ENCODE results near the gene DTNB. TPM values are rescaled to one million over a fixed set of nuclear protein-coding genes. Genes with fewer than 3 reads are reported as not detected.

DTNB gene
- total and polyA plus RNA-seq, 2 donors (not counting 3 experiments of a cell fraction or from before 2014, with no cell fraction given): 11.5 to 17.0 TPM

- Histone ChIP-seq H3K36me3 (ENCODE audit: control insufficient read depth in 2 of 2, extremely low read depth in 1 of 2, insufficient read depth in 2 of 2, low read length in 2 of 2) (no peaks in the 10 kb centered on the region), H3K9me1 (replicated peaks; ENCODE audit: control insufficient read depth, extremely low read depth, insufficient read depth, low read length) (no peaks in the 10 kb centered on the region), H3K4me2 (ENCODE audit: insufficient read depth, low read length) (no peak overlapping the region), H3K9ac (replicated peaks; ENCODE audit: extremely low read depth, insufficient read depth, low read length) (no peak overlapping the region), H4K20me1 (replicated peaks; ENCODE audit: control insufficient read depth, extremely low read depth, insufficient read depth, low read length) (no peaks in the 10 kb centered on the region), H3K27ac (ENCODE audit: insufficient read depth, low read depth, low read length) (no peak overlapping the region), H2AFZ (ENCODE audit: low read depth, low read length) (no peak overlapping the region), H3K79me2 (ENCODE audit: control insufficient read depth, insufficient read depth, low read length) (no peaks in the 10 kb centered on the region), H3K4me1 (ENCODE audit: control insufficient read depth, extremely low read depth, insufficient read depth, low read length) (no peaks in the 10 kb centered on the region), H3K27me3 (ENCODE audit: control insufficient read depth in 2 of 2, insufficient read depth in 2 of 2, low read length in 2 of 2) (peaks cover 0 to 4% of the 10 kb centered on the region in 2 experiments), H3K4me3 (replicated peaks in 1 of 3; ENCODE audit: insufficient read depth in 1 of 3, low read depth in 1 of 3, low read length in 3 of 3) (no peak overlapping the region), H3K9me3 (replicated peaks; ENCODE audit: control insufficient read depth, insufficient read depth, low read length) (no peaks in the 10 kb centered on the region)
- no peak for DNase-seq (ENCODE audit: low read depth, low spot score)
- TF ChIP-seq MYC (IDR thresholded peaks at IDR 0.05; ENCODE audit: low read depth, low read length): no peak
- TF ChIP-seq POLR2A (IDR thresholded peaks at IDR 0.05; ENCODE audit: low read depth, low read length): no peak
- TF ChIP-seq FOS (IDR thresholded peaks at IDR 0.05; ENCODE audit: borderline replicate concordance, insufficient read depth, low read length): no peak
- TF ChIP-seq, protein P1, sequence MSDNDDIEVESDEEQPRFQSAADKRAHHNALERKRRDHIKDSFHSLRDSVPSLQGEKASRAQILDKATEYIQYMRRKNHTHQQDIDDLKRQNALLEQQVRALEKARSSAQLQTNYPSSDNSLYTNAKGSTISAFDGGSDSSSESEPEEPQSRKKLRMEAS (IDR thresholded peaks at IDR 0.05; ENCODE audit: insufficient read depth, insufficient read length): no peak
- TF ChIP-seq, protein P2, sequence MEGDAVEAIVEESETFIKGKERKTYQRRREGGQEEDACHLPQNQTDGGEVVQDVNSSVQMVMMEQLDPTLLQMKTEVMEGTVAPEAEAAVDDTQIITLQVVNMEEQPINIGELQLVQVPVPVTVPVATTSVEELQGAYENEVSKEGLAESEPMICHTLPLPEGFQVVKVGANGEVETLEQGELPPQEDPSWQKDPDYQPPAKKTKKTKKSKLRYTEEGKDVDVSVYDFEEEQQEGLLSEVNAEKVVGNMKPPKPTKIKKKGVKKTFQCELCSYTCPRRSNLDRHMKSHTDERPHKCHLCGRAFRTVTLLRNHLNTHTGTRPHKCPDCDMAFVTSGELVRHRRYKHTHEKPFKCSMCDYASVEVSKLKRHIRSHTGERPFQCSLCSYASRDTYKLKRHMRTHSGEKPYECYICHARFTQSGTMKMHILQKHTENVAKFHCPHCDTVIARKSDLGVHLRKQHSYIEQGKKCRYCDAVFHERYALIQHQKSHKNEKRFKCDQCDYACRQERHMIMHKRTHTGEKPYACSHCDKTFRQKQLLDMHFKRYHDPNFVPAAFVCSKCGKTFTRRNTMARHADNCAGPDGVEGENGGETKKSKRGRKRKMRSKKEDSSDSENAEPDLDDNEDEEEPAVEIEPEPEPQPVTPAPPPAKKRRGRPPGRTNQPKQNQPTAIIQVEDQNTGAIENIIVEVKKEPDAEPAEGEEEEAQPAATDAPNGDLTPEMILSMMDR (IDR thresholded peaks at IDR 0.05; ENCODE audit: extremely low read depth in 1 of 2, insufficient read depth in 1 of 2, low read depth in 1 of 2, low read length in 2 of 2): no peak
- no peak for TF ChIP-seq JUN (IDR thresholded peaks at IDR 0.05; ENCODE audit: borderline replicate concordance, insufficient read depth, insufficient read length, low read depth)
- no peak for TF ChIP-seq POLR2AphosphoS5 (IDR thresholded peaks at IDR 0.05; ENCODE audit: insufficient read depth, low read depth, low read length)
- TF ChIP-seq GATA2 (IDR thresholded peaks at IDR 0.05; ENCODE audit: insufficient read depth, insufficient read length, low read depth, low read length): no peak
- no peak for TF ChIP-seq EZH2 (IDR thresholded peaks at IDR 0.05; ENCODE audit: borderline replicate concordance, low read depth, low read length, severe bottlenecking)
- POLR2A ChIA-PET: no interaction called here
- intact Hi-C loops (cut with micrococcal nuclease) (no loop called here), dilution Hi-C loops (cut with MboI; ENCODE audit: extremely low pct_ligation_motif_present, low sequenced_read_pairs) (no loop called here)
- BruUV-seq (replicated peaks): no TSS peak
- peak; percentile 54 for FAIRE-seq
- CTCF ChIA-PET: interaction anchor here (3.6 kb wide), 1 partner anchor 28 kb away, joined by 15 read pairs; no protein-coding TSS in a partner anchor
Measured at GRCh38 chr2:25692737-25693445, 19.5 kb upstream of the DTNB start.
